ENCODE measurements around the gene HS6ST1. TPM values are rescaled to one million over a fixed set of nuclear protein-coding genes. Genes with fewer than 3 reads are reported as not detected.

The HS6ST1 gene
- total and polyA plus RNA-seq, 2 donors (not counting 1 experiment from before 2014, with no cell fraction given) = 7.8 to 22.7 TPM

- Mint-ChIP-seq H3K9me3 (ENCODE audit: insufficient read depth) (no peaks in the 10 kb centered on the region), H3K4me1 (peaks cover 28% of the 10 kb centered on the region), H3K4me3 (peak overlapping the region; percentile 78), H3K27ac (peak overlapping the region; percentile 71), H3K27me3 (no peaks in the 10 kb centered on the region)
- peaks cover 0 to 4% of the 10 kb centered on the region in 2 experiments for H3K36me3 ChIP-seq (replicated peaks in 1 of 2; ENCODE audit: control extremely low read depth in 1 of 2, control insufficient read depth in 1 of 2, extremely low read depth in 1 of 2, insufficient read depth in 2 of 2, low read length in 1 of 2)
- H3K4me2 ChIP-seq (replicated peaks; ENCODE audit: low read depth, low read length, poor library complexity, severe bottlenecking) = peak overlapping the region; percentile 93
- H2AFZ ChIP-seq (ENCODE audit: insufficient read depth, low read depth, low read length, poor library complexity, severe bottlenecking) = peak overlapping the region; percentile 78
- no peak for DNase-seq
- H3K9me3 ChIP-seq (ENCODE audit: control extremely low read depth in 1 of 3, control insufficient read depth in 2 of 3, insufficient read depth in 1 of 3, low read length in 2 of 3) = no peaks in the 10 kb centered on the region
- H3K4me3 ChIP-seq (ENCODE audit: control extremely low read depth in 1 of 5, extremely low read depth in 1 of 5, insufficient read depth in 1 of 5, low read depth in 2 of 5, low read length in 4 of 5) = no peak overlapping the region
- POLR2A ChIA-PET = interaction anchor here (0.6 kb wide), 1 partner anchor 76 kb away, joined by 3 read pairs; no protein-coding TSS in a partner anchor
- H3K27me3 ChIP-seq (replicated peaks in 1 of 4; ENCODE audit: control extremely low read depth in 1 of 4, control insufficient read depth in 3 of 4, insufficient read depth in 4 of 4, low read length in 3 of 4) = peaks cover 0 to 10% (median 0%) of the 10 kb centered on the region in 4 experiments
- ATAC-seq (ENCODE audit: low read depth) = no peak
- peaks cover 17% of the 10 kb centered on the region for H3K79me2 ChIP-seq (ENCODE audit: control insufficient read depth, insufficient read depth, low read length)
- H3K9ac ChIP-seq (ENCODE audit: low read length) = no peak overlapping the region
- H4K20me1 ChIP-seq (ENCODE audit: control insufficient read depth, insufficient read depth, low read length, poor library complexity, severe bottlenecking) = peaks cover 34% of the 10 kb centered on the region
- H3K27ac ChIP-seq (ENCODE audit: low read length in 2 of 2) = no peak overlapping the region
- TF ChIP-seq CTCF (IDR thresholded peaks at IDR 0.05) = no peak
- TF ChIP-seq EZH2 (IDR thresholded peaks at IDR 0.05; ENCODE audit: borderline replicate concordance, insufficient read depth, low read depth, low read length, poor library complexity, severe bottlenecking) = no peak
- H3K4me1 ChIP-seq (ENCODE audit: control insufficient read depth in 2 of 2, insufficient read depth in 2 of 2, low read length in 2 of 2) = peaks cover 24 to 30% of the 10 kb centered on the region in 2 donors
- CTCF ChIA-PET = interaction anchor here (2.0 kb wide), 1 partner anchor 433 kb away, joined by 5 read pairs; no protein-coding TSS in a partner anchor
- WGBS (ENCODE audit: insufficient coverage) = 85% methylated on average over 18 of the region's 23 CpGs
- intact Hi-C loops (cut with micrococcal nuclease) = loop anchor here (5.0 kb wide), 2 partner anchors 211 to 431 kb away; no protein-coding TSS in a partner anchor
Observed at GRCh38 chr2:128320906-128321771, 2.5 kb upstream of the HS6ST1 start.

Data from B cell (primary cell).